AG10803 (cell line): ENCODE measurements around the gene SP9.
A peak's percentile ranks its signal among the peaks of the same experiment; 100 is the strongest.

Experiments used
- DNase-seq: peaks from one replicate; pipeline ENCODE4 v3.0.0; 2010; ENCODE audit warnings: low read depth
- H3K4me3 ChIP-seq: 2 replicates; pipeline ENCODE4 v1.5.1; 2011; ENCODE audit warnings: mild to moderate bottlenecking, low read length, control low read depth
- TF ChIP-seq, protein P1 (sequence below): conservative IDR thresholded peaks from 2 replicates; pipeline ENCODE4 v1.5.1; 2011; ENCODE audit warnings: mild to moderate bottlenecking, low read length, control low read depth, inconsistent platforms

Gene SP9

GRCh38 chr2:174342686-174343342 lies 8.1 kb downstream of the SP9 start:
- H3K4me3 ChIP-seq: no peak overlapping the region; the same call in 1 of the 2 replicates

DNA sequence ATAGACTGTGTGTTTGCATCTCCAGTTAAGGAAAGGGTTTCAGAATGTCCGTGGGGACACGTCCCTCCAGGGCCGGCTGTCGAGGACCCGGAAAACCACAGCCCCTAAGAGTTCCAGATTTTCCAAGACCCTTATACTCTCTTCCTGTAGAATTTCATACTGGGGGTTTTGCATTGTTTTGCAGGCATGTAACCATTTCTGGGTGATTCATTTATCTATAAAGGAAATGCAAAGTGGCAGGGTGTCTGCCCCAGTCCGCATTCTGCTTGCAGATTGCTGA lies 8.5 kb downstream of the SP9 start:
- H3K4me3 ChIP-seq: no peak overlapping the region
- TF ChIP-seq, protein P1, sequence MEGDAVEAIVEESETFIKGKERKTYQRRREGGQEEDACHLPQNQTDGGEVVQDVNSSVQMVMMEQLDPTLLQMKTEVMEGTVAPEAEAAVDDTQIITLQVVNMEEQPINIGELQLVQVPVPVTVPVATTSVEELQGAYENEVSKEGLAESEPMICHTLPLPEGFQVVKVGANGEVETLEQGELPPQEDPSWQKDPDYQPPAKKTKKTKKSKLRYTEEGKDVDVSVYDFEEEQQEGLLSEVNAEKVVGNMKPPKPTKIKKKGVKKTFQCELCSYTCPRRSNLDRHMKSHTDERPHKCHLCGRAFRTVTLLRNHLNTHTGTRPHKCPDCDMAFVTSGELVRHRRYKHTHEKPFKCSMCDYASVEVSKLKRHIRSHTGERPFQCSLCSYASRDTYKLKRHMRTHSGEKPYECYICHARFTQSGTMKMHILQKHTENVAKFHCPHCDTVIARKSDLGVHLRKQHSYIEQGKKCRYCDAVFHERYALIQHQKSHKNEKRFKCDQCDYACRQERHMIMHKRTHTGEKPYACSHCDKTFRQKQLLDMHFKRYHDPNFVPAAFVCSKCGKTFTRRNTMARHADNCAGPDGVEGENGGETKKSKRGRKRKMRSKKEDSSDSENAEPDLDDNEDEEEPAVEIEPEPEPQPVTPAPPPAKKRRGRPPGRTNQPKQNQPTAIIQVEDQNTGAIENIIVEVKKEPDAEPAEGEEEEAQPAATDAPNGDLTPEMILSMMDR: no peak
- no peak for DNase-seq

More at GRCh38 chr2:174342686-174343342, 8.1 kb downstream of the SP9 start:
- DNase-seq: no peak
- TF ChIP-seq, protein P1: no peak

DNA sequence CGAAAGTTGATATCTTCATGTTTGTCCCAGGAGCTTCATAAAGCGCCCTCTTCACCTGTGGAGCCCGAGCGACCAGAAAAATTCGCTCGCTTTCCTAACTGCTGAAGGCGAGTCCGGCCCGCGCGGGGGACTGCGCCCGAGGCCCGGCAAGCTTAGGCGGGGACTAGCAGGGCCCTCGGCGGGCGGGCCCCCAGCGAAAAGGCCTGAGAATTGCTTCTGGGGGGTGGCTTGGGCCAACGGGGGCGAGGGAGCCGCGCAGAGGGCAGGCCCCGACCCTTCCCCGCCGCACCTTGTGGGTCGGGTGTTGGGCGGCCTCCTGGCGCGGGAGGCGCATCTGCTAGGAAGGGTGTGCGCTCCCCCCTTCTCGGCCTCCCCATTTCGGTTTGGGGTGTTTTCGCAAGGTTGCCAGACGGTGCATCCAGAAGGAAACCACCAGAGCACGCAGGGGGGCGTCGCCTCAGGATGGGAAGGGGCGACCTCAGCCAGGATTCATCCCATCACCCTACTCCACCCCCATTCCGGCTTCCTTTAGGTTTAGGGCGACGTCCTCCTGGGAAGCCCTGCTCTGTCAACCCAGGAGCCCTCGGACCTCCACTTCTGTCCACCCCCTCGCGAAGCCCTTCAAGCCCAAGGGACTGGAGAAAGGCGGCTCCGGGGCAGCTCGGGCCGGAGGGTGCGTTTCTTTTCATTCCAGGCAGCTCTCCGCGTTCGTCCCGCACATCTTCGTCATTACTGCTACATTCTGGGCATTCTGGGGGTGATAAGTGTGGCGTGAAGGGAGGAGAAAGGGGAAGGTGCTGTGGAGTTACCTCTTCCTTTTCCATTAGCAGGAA lies 9.1 kb downstream of the SP9 start:
- no peak for DNase-seq
- no peak overlapping the region for H3K4me3 ChIP-seq
- TF ChIP-seq, protein P1: no peak

DNA sequence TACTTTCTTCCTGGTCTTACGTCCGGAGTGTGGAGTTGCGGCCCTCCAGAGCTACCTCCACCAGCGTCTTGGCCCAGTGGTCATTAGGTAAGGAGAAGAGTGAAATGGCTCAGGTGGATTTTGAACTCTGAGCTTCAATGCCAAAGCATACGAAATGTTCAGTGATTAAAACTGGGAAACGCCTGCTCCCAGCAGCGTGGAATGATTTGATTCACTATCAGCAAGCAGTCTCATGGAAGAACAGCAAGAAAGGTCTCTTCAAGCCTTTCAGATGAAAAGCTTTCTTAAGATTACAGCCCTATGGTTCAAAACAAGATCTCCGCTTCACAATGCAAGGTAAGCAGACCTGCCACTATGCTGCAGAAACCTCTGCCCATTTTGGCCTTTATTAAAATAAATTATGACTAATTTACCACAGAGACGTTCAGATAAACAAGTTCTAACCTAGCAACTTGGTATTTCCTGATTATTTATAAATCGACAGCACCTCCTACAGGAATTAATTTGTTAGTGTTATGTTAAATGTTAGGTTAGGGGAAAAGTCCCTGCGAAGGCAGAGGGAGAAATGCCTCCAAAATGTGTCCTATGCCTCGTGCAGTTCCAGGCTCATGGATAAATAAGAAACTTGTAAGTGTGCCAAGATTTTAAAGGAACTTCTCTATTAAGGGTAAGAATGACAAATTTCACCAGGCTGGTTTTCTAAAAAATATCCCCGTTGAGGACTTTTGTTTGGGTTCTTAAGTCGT lies 10.1 kb downstream of the SP9 start:
- TF ChIP-seq, protein P1: peak; percentile 44
- DNase-seq: peak; percentile 46

DNA sequence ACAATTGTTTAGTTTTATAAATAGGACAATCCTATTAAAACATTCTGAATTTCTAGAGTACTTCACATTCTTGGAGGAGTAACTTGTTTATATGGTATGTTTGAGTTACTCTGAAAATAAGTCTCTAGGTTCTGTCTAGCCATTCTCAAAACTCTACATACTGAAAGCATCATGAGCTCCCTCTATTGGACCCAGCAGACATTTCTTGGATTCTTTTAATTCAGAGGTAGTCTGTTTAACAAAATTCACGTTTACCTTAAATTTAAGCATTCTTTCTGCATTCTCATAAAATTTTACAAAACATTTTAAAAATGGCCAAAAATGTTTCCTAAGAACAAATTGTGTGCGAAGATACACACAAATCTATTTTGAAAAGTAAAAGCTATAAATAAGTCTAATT lies 15.3 kb downstream of the SP9 start:
- no peak for DNase-seq
- TF ChIP-seq, protein P1: peak; percentile 54
- no peak overlapping the region for H3K4me3 ChIP-seq

More for the DNA sequence above, 10.1 kb downstream of the SP9 start:
- no peak overlapping the region for H3K4me3 ChIP-seq

DNA sequence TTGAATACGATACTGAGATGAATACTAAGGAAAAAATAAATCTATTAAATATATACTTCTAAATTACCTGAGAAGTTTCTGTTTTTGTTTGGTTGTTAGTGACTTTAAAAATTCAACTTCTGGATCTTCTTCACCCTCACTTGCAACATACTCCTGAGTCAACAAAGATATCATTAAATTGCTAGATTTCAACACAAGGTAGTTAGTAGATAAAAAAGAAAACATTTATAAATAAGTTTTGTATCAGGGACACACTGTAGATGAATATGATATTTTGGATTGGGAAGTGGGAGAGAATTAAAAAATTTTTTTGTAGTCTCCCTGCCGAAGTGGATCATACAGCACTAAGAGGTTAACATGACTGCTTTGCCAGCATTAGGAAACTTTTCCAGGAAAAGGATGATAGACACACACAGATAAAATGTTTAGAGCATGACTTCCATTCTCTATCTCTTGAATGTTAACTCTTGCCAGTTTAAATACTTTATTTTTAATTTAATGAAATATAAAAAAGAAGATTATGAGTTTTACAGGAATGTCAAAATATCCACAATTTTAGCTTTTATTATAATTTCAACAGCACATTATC lies 15.9 kb downstream of the SP9 start:
- TF ChIP-seq, protein P1: no peak
- no peak overlapping the region for H3K4me3 ChIP-seq

More for the DNA sequence above, 15.9 kb downstream of the SP9 start:
- DNase-seq: no peak
